Trophoblast cell (in vitro differentiated cells and primary cell): ENCODE results near the gene CALHM5.
"Not testable (repeated sequence)": the region's sequence is repeated elsewhere in the genome, so short reads cannot be mapped to it uniquely, and the experiment has no call there.

Experiments
- DNase-seq, 2 donors: peaks; one replicate each; pipeline ENCODE4 v3.0.0-alpha.2; 2016
- H2AFZ ChIP-seq: 2 replicates; pipeline ENCODE4 v1.6.1; 2013; ENCODE audit warnings: low read length, moderate library complexity, mild to moderate bottlenecking; ENCODE audit not compliant: insufficient read depth, poor library complexity
- H2AK5ac ChIP-seq: 2 replicates; pipeline ENCODE4 v1.6.1; 2013; ENCODE audit warnings: mild to moderate bottlenecking, low read length
- H2BK120ac ChIP-seq: 2 replicates; pipeline ENCODE4 v1.6.1; 2013; ENCODE audit warnings: low read length, mild to moderate bottlenecking, moderate library complexity; ENCODE audit not compliant: insufficient read depth, poor library complexity
- H2BK12ac ChIP-seq: 2 replicates; pipeline ENCODE4 v1.6.1; 2013; ENCODE audit warnings: mild to moderate bottlenecking, low read length, moderate library complexity
- H2BK5ac ChIP-seq: 2 replicates; pipeline ENCODE4 v1.6.1; 2013; ENCODE audit warnings: low read length, low read depth, moderate library complexity, mild to moderate bottlenecking; ENCODE audit not compliant: poor library complexity
- H3K14ac ChIP-seq: 2 replicates; pipeline ENCODE4 v1.6.1; 2013; ENCODE audit warnings: mild to moderate bottlenecking, low read length
- H3K18ac ChIP-seq: 2 replicates; pipeline ENCODE4 v1.6.1; 2013; ENCODE audit warnings: mild to moderate bottlenecking, low read length
- H3K23ac ChIP-seq: 2 replicates; pipeline ENCODE4 v1.6.1; 2013; ENCODE audit warnings: low read length
- H3K27ac ChIP-seq: 2 replicates; pipeline ENCODE4 v1.5.1; 2013; ENCODE audit warnings: low read depth, mild to moderate bottlenecking, inconsistent platforms, low read length, moderate library complexity
- H3K27me3 ChIP-seq: 2 replicates; pipeline ENCODE4 v1.6.1; 2013; ENCODE audit warnings: inconsistent platforms, mild to moderate bottlenecking, low read length, moderate library complexity; ENCODE audit not compliant: insufficient read depth
- H3K36me3 ChIP-seq, 2 experiments: 1 replicate in 1 of 2; 2 replicates in 1 of 2; pipeline ENCODE4 v1.6.1; 2013; ENCODE audit warnings: low read length in 2 of 2, mild to moderate bottlenecking in 2 of 2, moderate library complexity in 1 of 2; ENCODE audit not compliant: insufficient read depth in 2 of 2, control insufficient read depth in 1 of 2
- H3K4ac ChIP-seq: 2 replicates; pipeline ENCODE4 v1.6.1; 2013; ENCODE audit warnings: low read depth, mild to moderate bottlenecking, low read length, moderate library complexity
- H3K4me1 ChIP-seq, 2 experiments: 1 replicate in 1 of 2; 2 replicates in 1 of 2; pipeline ENCODE4 v1.6.1; 2013; ENCODE audit warnings: low read length in 2 of 2, mild to moderate bottlenecking in 2 of 2, moderate library complexity in 1 of 2; ENCODE audit not compliant: insufficient read depth in 2 of 2, control insufficient read depth in 1 of 2
- H3K4me2 ChIP-seq: 2 replicates; pipeline ENCODE4 v1.6.1; 2013; ENCODE audit warnings: inconsistent platforms, mild to moderate bottlenecking, low read length, moderate library complexity
- H3K4me3 ChIP-seq: 2 replicates; pipeline ENCODE4 v1.5.1; 2013; ENCODE audit warnings: mild to moderate bottlenecking, low read depth, low read length, inconsistent platforms
- H3K79me1 ChIP-seq: one replicate; pipeline ENCODE4 v1.6.1; 2013; ENCODE audit warnings: low read length
- H3K79me2 ChIP-seq: 2 replicates; pipeline ENCODE4 v1.6.1; 2013; ENCODE audit warnings: low read length, mild to moderate bottlenecking; ENCODE audit not compliant: control insufficient read depth, insufficient read depth, poor library complexity
- H3K9ac ChIP-seq: 2 replicates; pipeline ENCODE4 v1.6.1; 2013; ENCODE audit warnings: mild to moderate bottlenecking, low read length
- H3K9me3 ChIP-seq: 2 replicates; pipeline ENCODE4 v1.6.1; 2013; ENCODE audit warnings: low read depth, mild to moderate bottlenecking, control low read depth, inconsistent platforms, low read length; ENCODE audit not compliant: insufficient read depth
- H4K12ac ChIP-seq: 2 replicates; pipeline ENCODE4 v1.6.1; 2013; ENCODE audit warnings: low read depth, mild to moderate bottlenecking, low read length, moderate library complexity
- H4K8ac ChIP-seq: 2 replicates; pipeline ENCODE4 v1.6.1; 2013; ENCODE audit warnings: low read depth, mild to moderate bottlenecking, low read length, moderate library complexity
- H4K91ac ChIP-seq: one replicate; pipeline ENCODE4 v1.6.1; 2013; ENCODE audit warnings: low read depth, mild to moderate bottlenecking, low read length, moderate library complexity
- WGBS: extraction: QIAGEN DNeasy Blood & Tissue Kit; methylation state at CpG from one replicate; pipeline ENCODE4 v1.1.7; 2013; ENCODE audit warnings: missing lambda C conversion rate; ENCODE audit not compliant: insufficient read length, insufficient coverage; ENCODE audit errors: extremely low coverage; 5-methylcytosine and 5-hydroxymethylcytosine counted together

CALHM5 gene

GRCh38 chr6:116495161-116495560 lies 16.3 kb upstream of the CALHM5 start:
- H2AFZ ChIP-seq, H3K9me3 ChIP-seq, H3K14ac ChIP-seq, H3K9ac ChIP-seq, H2AK5ac ChIP-seq, DNase-seq, H4K8ac ChIP-seq, H2BK5ac ChIP-seq, H3K36me3 ChIP-seq, H3K4me2 ChIP-seq, H2BK12ac ChIP-seq, H2BK120ac ChIP-seq, H3K4me3 ChIP-seq, H3K79me2 ChIP-seq, H3K27me3 ChIP-seq, H4K12ac ChIP-seq, H3K4me1 ChIP-seq, H3K4ac ChIP-seq, H3K27ac ChIP-seq, H3K23ac ChIP-seq, H3K18ac ChIP-seq, H4K91ac ChIP-seq, H3K79me1 ChIP-seq: not testable (repeated sequence)
- WGBS, result no CpG with 5 or more reads among the region's 1 CpG

DNA sequence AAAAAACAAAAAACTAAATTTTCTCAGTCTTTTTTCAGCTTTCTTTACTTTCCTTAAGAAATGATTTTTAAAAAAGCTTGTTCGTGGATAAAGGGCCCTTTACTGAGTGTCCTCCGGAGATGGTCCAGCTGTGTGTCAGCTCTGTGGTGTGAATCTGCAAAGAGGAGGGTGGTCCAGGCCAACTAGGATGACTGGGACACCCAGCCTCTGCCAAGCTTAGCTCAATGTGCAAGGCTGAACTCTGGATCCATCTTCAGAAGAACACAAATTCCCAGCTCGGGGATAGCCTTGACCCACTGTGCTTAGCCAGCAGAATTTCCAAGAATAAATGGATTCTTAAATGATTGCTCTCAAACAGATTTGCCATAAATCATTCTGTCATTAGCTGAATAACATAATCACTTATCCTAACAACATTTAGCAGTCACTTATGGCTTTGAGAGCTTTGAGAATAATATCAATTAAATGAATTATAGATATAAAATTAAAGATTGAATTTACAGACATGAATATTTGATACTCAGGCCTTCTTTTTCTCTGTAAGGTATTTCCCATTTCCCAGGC lies 14.2 kb upstream of the CALHM5 start:
- Histone ChIP-seq H3K79me1 (no peaks in the 10 kb centered on the region), H3K4ac (no peak overlapping the region), H3K9ac (no peak overlapping the region), H2AK5ac (no peak overlapping the region), H3K4me1 (no peaks in the 10 kb centered on the region), H3K4me2 (no peak overlapping the region), H3K18ac (no peak overlapping the region), H3K14ac (no peak overlapping the region), H2AFZ (no peak overlapping the region), H3K4me3 (no peak overlapping the region), H3K27ac (no peak overlapping the region), H4K91ac (no peak overlapping the region), H2BK12ac (no peak overlapping the region), H4K12ac (no peak overlapping the region), H3K79me2 (no peaks in the 10 kb centered on the region), H3K27me3 (no peaks in the 10 kb centered on the region), H3K23ac (no peak overlapping the region), H3K36me3 (no peaks in the 10 kb centered on the region), H2BK120ac (no peak overlapping the region), H3K9me3 (peaks cover 1% of the 10 kb centered on the region), H4K8ac (no peak overlapping the region), H2BK5ac (no peak overlapping the region)
- DNase-seq, result no peak
- no CpG with 5 or more reads among the region's 3 CpGs for WGBS

GRCh38 chr6:116500969-116501433 lies 10.4 kb upstream of the CALHM5 start:
- Histone ChIP-seq H3K79me1 (no peaks in the 10 kb centered on the region), H3K79me2 (no peaks in the 10 kb centered on the region), H3K36me3 (no peaks in the 10 kb centered on the region), H3K27me3 (no peaks in the 10 kb centered on the region), H3K23ac (no peak overlapping the region), H2AFZ (no peak overlapping the region), H3K4me1 (no peaks in the 10 kb centered on the region), H3K4ac (no peak overlapping the region), H3K27ac (no peak overlapping the region), H4K8ac (no peak overlapping the region), H4K91ac (no peak overlapping the region), H4K12ac (no peak overlapping the region), H2BK5ac (no peak overlapping the region), H2BK120ac (no peak overlapping the region), H2BK12ac (no peak overlapping the region), H3K14ac (no peak overlapping the region), H3K9me3 (peaks cover 1% of the 10 kb centered on the region), H3K18ac (no peak overlapping the region), H3K9ac (no peak overlapping the region), H3K4me2 (no peak overlapping the region), H2AK5ac (no peak overlapping the region), H3K4me3 (no peak overlapping the region)
- no peak for DNase-seq
- WGBS, result no CpG with 5 or more reads among the region's 9 CpGs

DNA sequence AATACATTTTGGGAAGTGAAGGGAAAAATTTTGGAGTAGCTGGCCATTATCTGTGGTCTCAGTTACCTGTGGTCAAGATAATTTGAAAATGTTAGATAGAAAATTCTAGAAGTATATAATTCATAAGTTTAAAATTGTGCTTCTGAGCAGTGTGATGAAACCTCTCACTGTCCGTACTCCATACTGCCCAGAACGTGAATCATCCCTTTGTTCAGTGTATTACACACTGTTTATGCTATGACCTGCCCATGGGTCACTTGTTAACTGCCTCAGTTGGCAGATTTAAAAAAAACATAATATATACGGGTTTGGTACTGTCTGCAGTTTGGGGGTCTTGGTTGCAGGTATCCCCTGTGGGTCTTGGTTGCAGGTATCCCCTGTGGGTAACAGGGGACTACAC lies 4.1 kb upstream of the CALHM5 start:
- Histone ChIP-seq H2BK12ac (no peak overlapping the region), H3K23ac (no peak overlapping the region), H3K9me3 (no peaks in the 10 kb centered on the region), H3K27ac (no peak overlapping the region), H4K12ac (no peak overlapping the region), H3K4ac (no peak overlapping the region), H2BK120ac (no peak overlapping the region), H2AFZ (no peak overlapping the region), H3K4me3 (no peak overlapping the region), H3K14ac (no peak overlapping the region), H3K4me1 (peaks cover 0 to 4% of the 10 kb centered on the region in 2 experiments), H3K79me2 (no peaks in the 10 kb centered on the region), H2AK5ac (no peak overlapping the region), H3K27me3 (no peaks in the 10 kb centered on the region), H3K4me2 (no peak overlapping the region), H3K9ac (no peak overlapping the region), H3K18ac (no peak overlapping the region), H2BK5ac (no peak overlapping the region), H4K8ac (no peak overlapping the region), H3K36me3 (no peaks in the 10 kb centered on the region), H3K79me1 (peaks cover 3% of the 10 kb centered on the region), H4K91ac (no peak overlapping the region)
- DNase-seq, result no peak
- no CpG with 5 or more reads among the region's 3 CpGs for WGBS
